Spinal cord (tissue), 10 donors: Measurements from ENCODE around the gene IMMP2L. TPM values are rescaled to one million over a fixed set of nuclear protein-coding genes. Genes with fewer than 3 reads are reported as not detected.
"Not testable (repeated sequence)": the region's sequence is repeated elsewhere in the genome, so short reads cannot be mapped to it uniquely, and the experiment has no call there.

Experiments used
- DNase-seq, 6 donors: peaks; one replicate each; pipeline versions ENCODE4 v3.0.0 to v3.0.0-alpha.2; 2013 to 2015; ENCODE audit warnings: low spot score in 6 of 6, low read depth in 4 of 6
- H3K27ac ChIP-seq: one replicate; pipeline ENCODE4 v1.5.1; 2013; ENCODE audit warnings: low read depth, low read length, control low read depth
- H3K27me3 ChIP-seq: one replicate; pipeline ENCODE4 v1.6.1; 2013; ENCODE audit warnings: low read length; ENCODE audit not compliant: control insufficient read depth, insufficient read depth
- H3K36me3 ChIP-seq: one replicate; pipeline ENCODE4 v1.6.1; 2013; ENCODE audit warnings: low read length; ENCODE audit not compliant: control insufficient read depth, insufficient read depth
- H3K4me1 ChIP-seq: one replicate; pipeline ENCODE4 v1.6.1; 2013; ENCODE audit warnings: low read length; ENCODE audit not compliant: control insufficient read depth, insufficient read depth
- H3K4me3 ChIP-seq: one replicate; pipeline ENCODE4 v1.5.1; 2013; ENCODE audit warnings: low read depth, low read length, control low read depth
- H3K9me3 ChIP-seq: one replicate; pipeline ENCODE4 v1.6.1; 2013; ENCODE audit warnings: low read length; ENCODE audit not compliant: control insufficient read depth, insufficient read depth
- WGBS: methylation state at CpG from one replicate; pipeline ENCODE4 v1.1.5; 2013; ENCODE audit warnings: missing lambda C conversion rate; ENCODE audit not compliant: insufficient coverage; 5-methylcytosine and 5-hydroxymethylcytosine counted together
- polyA plus RNA-seq, 2 donors: library from polyadenylated mRNA; unstranded; fragments of 120-200 nt; gene quantifications; one replicate each; pipeline ENCODE4 v1.2.1, GENCODE V29; 2013; ENCODE audit not compliant: insufficient read length in 2 of 2
- total RNA-seq, 2 donors: library from RNA; depleted of rRNA in 1 of 2; stranded (reverse); fragments of 120-200 nt in 1 of 2; fragments of >200 nt in 1 of 2; gene quantifications; one replicate each; pipeline versions ENCODE4 v1.2.3 to v1.2.4, GENCODE V29; 2013 to 2014
- donor health status: healthy.

Gene IMMP2L
- total and polyA plus RNA-seq, 4 donors, result 14.8 to 26.8 (median 17.4) TPM

DNA sequence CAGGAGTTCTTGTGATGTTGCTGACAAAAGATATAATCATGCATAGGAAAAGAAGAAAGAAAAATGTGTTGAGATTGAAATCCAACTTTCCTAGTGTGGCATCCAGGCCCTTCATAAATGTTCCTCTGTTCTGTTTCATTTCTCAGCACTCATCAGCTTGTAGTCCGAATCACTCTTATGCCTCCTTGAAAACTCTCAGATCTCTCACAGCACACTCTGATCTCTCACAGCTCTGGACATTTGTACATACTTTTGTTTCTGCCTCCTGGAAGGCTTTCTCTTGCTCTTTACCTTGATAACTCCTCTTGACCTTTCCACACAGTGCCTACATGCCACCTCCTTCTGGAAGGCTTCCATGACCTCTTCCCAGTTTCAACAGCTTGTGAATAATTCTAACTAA, 880.4 kb downstream of the IMMP2L start:
- Histone ChIP-seq H3K4me1 (no peaks in the 10 kb centered on the region), H3K4me3 (no peak overlapping the region), H3K36me3 (no peaks in the 10 kb centered on the region), H3K9me3 (no peaks in the 10 kb centered on the region), H3K27ac (no peak overlapping the region), H3K27me3 (no peaks in the 10 kb centered on the region)
- no peak for DNase-seq
- 100% methylated on average over 1 of the region's 1 CpG for WGBS

DNA sequence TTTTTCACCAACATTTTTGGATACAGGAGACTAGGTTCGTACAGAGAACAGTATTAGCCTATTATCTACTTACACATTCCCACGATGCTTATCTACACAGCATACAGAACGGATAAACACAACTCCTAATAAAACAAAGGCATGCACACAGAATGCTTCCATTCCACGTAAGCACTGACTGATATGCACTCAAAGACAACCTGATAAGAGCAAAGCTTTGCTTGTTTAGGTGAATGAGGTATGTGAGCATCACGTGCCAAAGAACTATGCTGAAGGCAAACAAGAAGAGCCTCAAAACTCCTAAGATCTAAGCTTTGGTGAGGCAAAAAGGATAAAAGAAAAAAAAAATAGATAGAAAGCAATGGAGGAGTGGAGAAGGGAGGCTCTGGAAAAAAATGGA, 884.9 kb downstream of the IMMP2L start:
- H3K27ac ChIP-seq, result no peak overlapping the region
- no peaks in the 10 kb centered on the region for H3K4me1 ChIP-seq
- peaks cover 6% of the 10 kb centered on the region for H3K9me3 ChIP-seq
- H3K27me3 ChIP-seq, result no peaks in the 10 kb centered on the region
- no peaks in the 10 kb centered on the region for H3K36me3 ChIP-seq
- 80% methylated on average over 1 of the region's 5 CpGs for WGBS
- DNase-seq, result no peak
- no peak overlapping the region for H3K4me3 ChIP-seq

DNA sequence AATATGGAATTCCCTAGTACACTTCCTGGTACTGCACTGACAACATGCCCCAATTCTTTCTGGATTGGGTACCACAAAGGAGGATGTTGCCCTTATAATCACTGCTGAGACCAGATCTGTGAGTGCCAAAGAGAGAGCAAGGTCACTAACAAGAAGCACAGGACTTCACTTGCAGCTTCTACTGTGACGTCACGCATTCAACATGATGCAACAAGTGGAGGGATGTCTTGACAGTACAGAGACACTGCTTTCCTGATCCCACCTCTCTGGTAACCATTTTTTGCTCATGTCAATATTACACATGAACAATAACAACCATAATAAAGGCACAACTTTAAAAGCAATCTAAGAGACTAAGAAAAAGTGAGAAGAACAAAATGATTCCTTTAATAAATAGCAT, 885.5 kb downstream of the IMMP2L start:
- H3K36me3 ChIP-seq, result no peaks in the 10 kb centered on the region
- H3K4me1 ChIP-seq, result no peaks in the 10 kb centered on the region
- no peak for DNase-seq
- no peak overlapping the region for H3K4me3 ChIP-seq
- H3K9me3 ChIP-seq, result peaks cover 6% of the 10 kb centered on the region
- no CpG with 5 or more reads among the region's 2 CpGs for whole genome bisulfite sequencing
- no peak overlapping the region for H3K27ac ChIP-seq
- H3K27me3 ChIP-seq, result no peaks in the 10 kb centered on the region

DNA sequence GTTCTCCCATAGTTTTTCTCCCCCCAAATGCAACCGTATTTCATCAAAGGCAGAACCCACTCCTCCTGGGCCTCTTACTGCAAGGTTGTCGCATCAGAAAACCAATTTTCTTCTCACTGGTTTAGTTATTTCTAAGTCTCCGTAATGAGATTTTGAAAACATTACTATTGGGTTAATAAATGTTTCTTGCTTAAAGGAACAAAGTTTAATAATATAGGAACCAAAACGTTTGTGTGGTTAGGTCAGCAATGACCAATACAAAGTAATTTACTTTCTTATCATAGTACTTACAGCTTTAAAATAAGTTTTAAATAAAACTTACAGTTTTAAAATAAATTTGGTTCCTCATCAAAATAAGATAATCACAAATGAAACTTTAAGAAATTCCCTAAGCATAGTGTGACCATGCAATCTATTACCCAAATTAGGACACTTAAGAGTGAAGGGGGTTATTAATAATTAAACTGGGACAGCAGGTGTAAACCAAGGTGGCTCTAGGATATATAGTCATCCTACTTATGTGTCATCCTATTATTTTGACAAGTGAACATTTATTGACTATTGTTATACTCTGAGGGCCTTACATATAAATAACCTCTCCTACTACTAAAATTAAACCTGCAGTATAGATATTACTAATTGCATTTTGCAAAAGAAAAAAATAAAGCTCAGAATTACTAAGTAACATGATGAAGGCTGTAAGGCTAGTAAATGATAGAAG, 886.7 kb downstream of the IMMP2L start:
- Histone ChIP-seq H3K27ac (no peak overlapping the region), H3K27me3 (no peaks in the 10 kb centered on the region), H3K4me1 (no peaks in the 10 kb centered on the region), H3K9me3 (peaks cover 6% of the 10 kb centered on the region), H3K36me3 (no peaks in the 10 kb centered on the region), H3K4me3 (no peak overlapping the region)
- no peak for DNase-seq
- WGBS, result no CpG with 5 or more reads among the region's 4 CpGs

DNA sequence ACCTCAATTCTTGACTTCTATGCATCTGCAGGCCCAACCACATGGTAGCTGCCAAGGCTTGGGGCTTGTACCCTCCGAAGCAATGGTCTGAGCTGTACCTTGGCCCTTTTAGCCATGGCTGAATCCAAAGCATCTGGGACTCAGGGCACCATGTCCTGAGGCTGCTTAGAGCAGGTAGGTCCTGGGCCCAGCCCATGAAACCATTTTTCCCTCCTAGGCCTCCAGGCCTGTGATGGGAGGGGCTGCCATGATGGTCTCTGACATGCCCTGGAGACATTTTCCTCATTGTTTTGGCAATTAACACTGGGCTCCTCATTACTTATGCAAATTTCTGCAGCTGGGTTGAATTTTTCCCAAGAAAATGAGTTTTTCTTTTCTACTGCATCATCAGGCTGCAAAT, 889.1 kb downstream of the IMMP2L start:
- Histone ChIP-seq H3K4me3 (no peak overlapping the region), H3K36me3 (no peaks in the 10 kb centered on the region), H3K9me3 (peaks cover 6% of the 10 kb centered on the region), H3K4me1 (no peaks in the 10 kb centered on the region), H3K27ac (no peak overlapping the region), H3K27me3 (no peaks in the 10 kb centered on the region)
- no peak for DNase-seq
- whole genome bisulfite sequencing, result 100% methylated on average over 1 of the region's 1 CpG

DNA sequence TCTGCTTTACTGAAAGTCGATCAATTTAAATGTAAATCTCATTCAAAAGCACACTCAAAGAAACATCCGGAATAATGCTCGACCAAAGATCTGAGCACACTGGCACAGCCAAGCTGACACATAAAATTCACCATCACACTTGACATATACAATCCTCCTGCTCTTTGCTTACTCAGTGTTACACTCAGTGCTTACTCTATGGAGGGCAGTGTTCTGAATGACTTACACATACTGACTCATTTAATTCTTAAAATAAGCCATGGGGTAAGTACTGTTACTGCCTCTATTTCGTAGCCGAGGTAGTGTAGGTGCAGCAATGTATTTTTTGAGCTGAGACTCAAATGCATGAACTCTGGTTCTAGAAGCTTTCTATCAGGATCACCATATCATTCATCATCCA, 892.9 kb downstream of the IMMP2L start:
- no peak for DNase-seq
- Histone ChIP-seq H3K27ac (no peak overlapping the region), H3K27me3 (no peaks in the 10 kb centered on the region), H3K4me1 (no peaks in the 10 kb centered on the region), H3K9me3 (peaks cover 6% of the 10 kb centered on the region), H3K36me3 (no peaks in the 10 kb centered on the region), H3K4me3 (no peak overlapping the region)
- 63% methylated on average over 3 of the region's 5 CpGs for WGBS

DNA sequence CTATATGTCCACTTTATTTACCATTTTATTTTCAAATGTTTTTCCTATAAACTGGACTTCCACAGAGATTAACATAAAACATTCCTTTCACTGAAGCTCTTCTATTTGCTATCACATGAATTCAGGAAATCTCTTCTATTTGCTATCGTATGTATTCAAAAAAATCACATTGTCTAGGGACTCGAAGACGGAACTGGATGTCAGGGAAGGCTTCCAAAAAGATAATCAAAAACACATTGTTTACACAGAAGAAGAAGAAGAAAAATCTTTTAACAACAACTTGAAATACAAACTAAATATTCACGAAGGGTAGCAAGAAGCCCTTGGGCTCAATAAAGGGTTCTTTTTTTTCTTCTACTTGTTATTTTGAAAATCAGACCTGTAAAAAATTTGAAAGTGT, 897.5 kb downstream of the IMMP2L start:
- no peak for DNase-seq
- peaks cover 1% of the 10 kb centered on the region for H3K9me3 ChIP-seq
- no peaks in the 10 kb centered on the region for H3K4me1 ChIP-seq
- H3K27me3 ChIP-seq, result no peaks in the 10 kb centered on the region
- no peaks in the 10 kb centered on the region for H3K36me3 ChIP-seq
- WGBS, result 100% methylated on average over 1 of the region's 4 CpGs
- H3K4me3 ChIP-seq, result no peak overlapping the region
- no peak overlapping the region for H3K27ac ChIP-seq

DNA sequence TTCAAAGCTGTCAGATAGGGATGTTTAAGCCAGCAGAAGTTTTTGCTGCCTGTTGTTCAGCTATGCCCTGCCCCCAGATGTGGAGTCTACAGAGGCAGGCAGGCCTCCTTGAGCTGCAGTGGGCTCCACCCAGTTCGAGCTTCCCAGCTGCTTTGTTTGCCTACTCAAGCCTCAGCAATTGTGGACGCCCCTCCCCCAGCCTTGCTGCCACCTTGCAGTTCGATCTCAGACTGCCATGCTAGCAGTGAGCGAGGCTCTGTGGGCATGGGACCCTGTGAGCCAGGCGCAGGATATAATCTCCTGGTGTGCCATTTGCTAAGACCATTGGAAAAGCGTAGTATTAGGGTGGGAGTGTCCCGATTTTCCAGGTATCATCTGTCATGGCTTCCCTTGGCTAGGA, 901.7 kb downstream of the IMMP2L start:
- not testable (repeated sequence) for H3K36me3 ChIP-seq, H3K4me1 ChIP-seq, H3K27me3 ChIP-seq, H3K9me3 ChIP-seq, DNase-seq, H3K27ac ChIP-seq, H3K4me3 ChIP-seq
- 94% methylated on average over 7 of the region's 7 CpGs for WGBS

DNA sequence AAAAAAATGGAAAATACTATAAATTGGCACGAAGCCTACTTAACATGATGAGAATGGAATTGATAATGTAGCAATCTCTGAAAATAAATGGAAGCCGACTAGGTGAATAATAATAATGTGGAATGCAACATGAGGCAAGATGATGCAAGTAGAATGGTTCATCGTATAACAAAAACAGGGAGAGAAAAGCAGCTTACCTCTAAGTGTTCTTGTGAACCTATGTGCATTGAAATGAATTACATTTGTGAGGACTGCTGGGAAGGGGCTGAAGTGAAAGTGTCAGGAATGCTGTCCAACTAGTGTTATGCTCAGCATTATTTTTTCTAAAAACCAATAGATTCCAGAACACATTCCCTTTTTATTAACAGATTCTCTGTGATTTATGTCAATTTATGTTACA, 912.0 kb downstream of the IMMP2L start:
- no peak overlapping the region for H3K4me3 ChIP-seq
- DNase-seq, result no peak
- 50% methylated on average over 1 of the region's 3 CpGs for WGBS
- H3K27me3 ChIP-seq, result no peaks in the 10 kb centered on the region
- H3K4me1 ChIP-seq, result no peaks in the 10 kb centered on the region
- H3K36me3 ChIP-seq, result no peaks in the 10 kb centered on the region
- no peak overlapping the region for H3K27ac ChIP-seq
- H3K9me3 ChIP-seq, result no peaks in the 10 kb centered on the region

DNA sequence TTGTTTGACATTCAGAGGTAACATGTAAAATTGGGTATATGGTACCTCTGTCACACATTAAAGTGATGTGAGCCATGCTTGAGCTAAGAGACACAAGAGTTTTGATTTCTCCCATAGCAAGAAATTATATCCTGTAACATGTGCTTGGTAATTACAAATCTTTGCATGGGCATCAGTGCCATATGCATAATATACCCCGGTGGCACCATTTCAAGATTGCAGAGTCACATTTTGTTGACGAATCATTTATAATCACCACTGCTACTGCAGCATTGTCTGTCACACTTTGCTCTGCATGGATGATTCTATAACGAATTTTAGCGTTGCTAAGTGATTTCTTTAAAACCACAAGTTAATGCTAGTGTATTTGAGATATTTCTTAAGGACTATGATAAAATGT, 915.0 kb downstream of the IMMP2L start:
- Histone ChIP-seq H3K36me3 (no peaks in the 10 kb centered on the region), H3K27ac (no peak overlapping the region), H3K4me1 (no peaks in the 10 kb centered on the region), H3K27me3 (no peaks in the 10 kb centered on the region), H3K4me3 (no peak overlapping the region), H3K9me3 (no peaks in the 10 kb centered on the region)
- WGBS, result 80% methylated on average over 2 of the region's 4 CpGs
- DNase-seq, result peak in 2 of 6 donors; percentile 55 to 67
